NCI-H2196 treated with DMSO at 0.1 percent for 48 hours (cell line): ENCODE data around the gene SYF2.
"Not testable (repeated sequence)": the region's sequence is repeated elsewhere in the genome, so short reads cannot be mapped to it uniquely, and the experiment has no call there.

Experiments
- DNase-seq: peaks from one replicate; lab custom pipeline; 2025; ENCODE audit not compliant: unreplicated experiment; lab: John Stamatoyannopoulos, UW

Gene SYF2

GRCh38 chr1:25232027-25232865 is at the start of gene SYF2:
Gene SYF2 (minus strand): TSS chr1:25232502. CDS start chr1:25232467, 35 bp downstream.
- peak; percentile 84 for DNase-seq

- not testable (repeated sequence) for DNase-seq
Observed at GRCh38 chr1:25279693-25280111, 47.4 kb upstream of the SYF2 start.

GRCh38 chr1:25278790-25279189 is 46.5 kb upstream of the SYF2 start:
- DNase-seq: not testable (repeated sequence)

- DNase-seq: not testable (repeated sequence)
Observed at GRCh38 chr1:25278358-25278757, 46.1 kb upstream of the SYF2 start.

- not testable (repeated sequence) for DNase-seq
Observed at GRCh38 chr1:25277295-25277694, 45.0 kb upstream of the SYF2 start.

- not testable (repeated sequence) for DNase-seq
Observed at GRCh38 chr1:25275648-25276047, 43.3 kb upstream of the SYF2 start.

GRCh38 chr1:25272238-25272637 is 39.9 kb upstream of the SYF2 start, which contains the start of gene RHD:
Gene RHD (plus strand): TSS chr1:25272509. CDS start chr1:25272548, 39 bp downstream.
- not testable (repeated sequence) for DNase-seq

- not testable (repeated sequence) for DNase-seq
Observed at GRCh38 chr1:25268143-25268760, 36.0 kb upstream of the SYF2 start.

- DNase-seq: not testable (repeated sequence)
Observed at GRCh38 chr1:25267288-25268142, 35.2 kb upstream of the SYF2 start.

GRCh38 chr1:25266554-25267287 is 34.4 kb upstream of the SYF2 start:
- not testable (repeated sequence) for DNase-seq

- not testable (repeated sequence) for DNase-seq
Observed at GRCh38 chr1:25260336-25260735, 28.0 kb upstream of the SYF2 start.

GRCh38 chr1:25259813-25260212 is 27.5 kb upstream of the SYF2 start:
- DNase-seq: not testable (repeated sequence)

- DNase-seq: no peak
Observed at GRCh38 chr1:25257196-25257595, 24.9 kb upstream of the SYF2 start.

GRCh38 chr1:25256578-25256965 is 24.3 kb upstream of the SYF2 start:
- peak; percentile 39 for DNase-seq

- DNase-seq: no peak
Observed at GRCh38 chr1:25255706-25256577, 23.6 kb upstream of the SYF2 start.

- no peak for DNase-seq
Observed at GRCh38 chr1:25253911-25254310, 21.6 kb upstream of the SYF2 start.

GRCh38 chr1:25247829-25248754 is 15.8 kb upstream of the SYF2 start:
- DNase-seq: no peak

- DNase-seq: peak; percentile 98
Observed at GRCh38 chr1:25247024-25247828, 14.9 kb upstream of the SYF2 start, which contains the start of gene RSRP1. Gene RSRP1 (minus strand): TSS chr1:25247454. CDS start chr1:25246963, 491 bp downstream.
